ENCODE measurements around the gene OPN4. TPM values are rescaled to one million over a fixed set of nuclear protein-coding genes. Genes with fewer than 3 reads are reported as not detected.

OPN4 gene
- total and polyA plus RNA-seq, 2 donors (not counting 3 experiments of a cell fraction or from before 2014, with no cell fraction given) = not detected

DNA sequence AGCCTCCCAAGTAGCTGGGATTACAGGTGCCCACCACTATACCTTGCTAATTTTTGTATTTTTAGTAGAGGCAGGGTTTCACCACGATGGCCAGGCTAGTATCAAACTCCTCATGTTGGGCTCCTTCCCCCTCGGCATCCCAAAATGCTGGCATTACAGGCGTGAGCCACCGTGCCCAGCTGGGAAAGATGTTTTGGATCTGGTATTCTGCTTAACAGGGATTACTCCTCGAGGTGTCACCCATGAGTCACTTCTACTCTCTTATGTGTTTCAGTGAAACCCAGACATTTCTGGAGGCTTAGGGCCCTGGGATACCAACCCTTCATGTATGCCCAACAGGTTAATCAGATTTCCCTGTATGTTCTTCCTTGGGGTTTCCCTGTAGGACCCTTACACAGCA is 11.8 kb upstream of the OPN4 start:
- no peak overlapping the region for H3K9ac ChIP-seq (replicated peaks; ENCODE audit: extremely low read depth, insufficient read depth, low read length)
- H2AFZ ChIP-seq (ENCODE audit: low read depth, low read length) = no peak overlapping the region
- no peak overlapping the region for H3K27ac ChIP-seq (ENCODE audit: insufficient read depth, low read depth, low read length)
- intact Hi-C loops (cut with micrococcal nuclease) (no loop called here), dilution Hi-C loops (cut with MboI; ENCODE audit: extremely low pct_ligation_motif_present, low sequenced_read_pairs) (no loop called here)
- no peaks in the 10 kb centered on the region for H4K20me1 ChIP-seq (replicated peaks; ENCODE audit: control insufficient read depth, extremely low read depth, insufficient read depth, low read length)
- no peaks in the 10 kb centered on the region for H3K79me2 ChIP-seq (ENCODE audit: control insufficient read depth, insufficient read depth, low read length)
- ChIA-PET CTCF (interaction anchor here (1.3 kb wide), 1 partner anchor 243 kb away, joined by 3 read pairs; no protein-coding TSS in a partner anchor), POLR2A (no interaction called here)
- H3K9me1 ChIP-seq (replicated peaks; ENCODE audit: control insufficient read depth, extremely low read depth, insufficient read depth, low read length) = no peaks in the 10 kb centered on the region
- no peak overlapping the region for H3K4me2 ChIP-seq (ENCODE audit: insufficient read depth, low read length)
- H3K36me3 ChIP-seq (ENCODE audit: control insufficient read depth in 2 of 2, extremely low read depth in 1 of 2, insufficient read depth in 2 of 2, low read length in 2 of 2) = no peaks in the 10 kb centered on the region
- TF ChIP-seq POLR2A (IDR thresholded peaks at IDR 0.05; ENCODE audit: low read depth, low read length) (no peak), EZH2 (IDR thresholded peaks at IDR 0.05; ENCODE audit: borderline replicate concordance, low read depth, low read length, severe bottlenecking) (no peak), JUN (IDR thresholded peaks at IDR 0.05; ENCODE audit: borderline replicate concordance, insufficient read depth, insufficient read length, low read depth) (no peak), GATA2 (IDR thresholded peaks at IDR 0.05; ENCODE audit: insufficient read depth, insufficient read length, low read depth, low read length) (no peak), POLR2AphosphoS5 (IDR thresholded peaks at IDR 0.05; ENCODE audit: insufficient read depth, low read depth, low read length) (no peak), FOS (IDR thresholded peaks at IDR 0.05; ENCODE audit: borderline replicate concordance, insufficient read depth, low read length) (no peak), MYC (IDR thresholded peaks at IDR 0.05; ENCODE audit: low read depth, low read length) (no peak)
- TF ChIP-seq, protein P1, sequence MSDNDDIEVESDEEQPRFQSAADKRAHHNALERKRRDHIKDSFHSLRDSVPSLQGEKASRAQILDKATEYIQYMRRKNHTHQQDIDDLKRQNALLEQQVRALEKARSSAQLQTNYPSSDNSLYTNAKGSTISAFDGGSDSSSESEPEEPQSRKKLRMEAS (IDR thresholded peaks at IDR 0.05; ENCODE audit: insufficient read depth, insufficient read length) = no peak
- TF ChIP-seq, protein P2, sequence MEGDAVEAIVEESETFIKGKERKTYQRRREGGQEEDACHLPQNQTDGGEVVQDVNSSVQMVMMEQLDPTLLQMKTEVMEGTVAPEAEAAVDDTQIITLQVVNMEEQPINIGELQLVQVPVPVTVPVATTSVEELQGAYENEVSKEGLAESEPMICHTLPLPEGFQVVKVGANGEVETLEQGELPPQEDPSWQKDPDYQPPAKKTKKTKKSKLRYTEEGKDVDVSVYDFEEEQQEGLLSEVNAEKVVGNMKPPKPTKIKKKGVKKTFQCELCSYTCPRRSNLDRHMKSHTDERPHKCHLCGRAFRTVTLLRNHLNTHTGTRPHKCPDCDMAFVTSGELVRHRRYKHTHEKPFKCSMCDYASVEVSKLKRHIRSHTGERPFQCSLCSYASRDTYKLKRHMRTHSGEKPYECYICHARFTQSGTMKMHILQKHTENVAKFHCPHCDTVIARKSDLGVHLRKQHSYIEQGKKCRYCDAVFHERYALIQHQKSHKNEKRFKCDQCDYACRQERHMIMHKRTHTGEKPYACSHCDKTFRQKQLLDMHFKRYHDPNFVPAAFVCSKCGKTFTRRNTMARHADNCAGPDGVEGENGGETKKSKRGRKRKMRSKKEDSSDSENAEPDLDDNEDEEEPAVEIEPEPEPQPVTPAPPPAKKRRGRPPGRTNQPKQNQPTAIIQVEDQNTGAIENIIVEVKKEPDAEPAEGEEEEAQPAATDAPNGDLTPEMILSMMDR (IDR thresholded peaks at IDR 0.05; ENCODE audit: extremely low read depth in 1 of 2, insufficient read depth in 1 of 2, low read depth in 1 of 2, low read length in 2 of 2) = no peak
- FAIRE-seq (no peak), DNase-seq (ENCODE audit: low read depth, low spot score) (no peak)
- H3K4me3 ChIP-seq (replicated peaks in 1 of 3; ENCODE audit: insufficient read depth in 1 of 3, low read depth in 1 of 3, low read length in 3 of 3) = no peak overlapping the region
- no peaks in the 10 kb centered on the region for H3K4me1 ChIP-seq (ENCODE audit: control insufficient read depth, extremely low read depth, insufficient read depth, low read length)
- no TSS peak for BruUV-seq (replicated peaks)
- H3K27me3 ChIP-seq (ENCODE audit: control insufficient read depth in 2 of 2, insufficient read depth in 2 of 2, low read length in 2 of 2) = peaks cover 4 to 7% of the 10 kb centered on the region in 2 experiments
- no peaks in the 10 kb centered on the region for H3K9me3 ChIP-seq (replicated peaks; ENCODE audit: control insufficient read depth, insufficient read depth, low read length)

All from endothelial cell of umbilical vein (primary cell).